Activated naive CD8-positive, alpha-beta T cell treated with anti-CD3 and anti-CD28 coated beads for 36 hours (primary cell): ENCODE results near the gene MYOM3. TPM values are rescaled to one million over a fixed set of nuclear protein-coding genes. Genes with fewer than 3 reads are reported as not detected.

Experiments
- DNase-seq: peaks from one replicate; pipeline ENCODE4 v3.0.0; 2021
- H3K27ac Mint-ChIP-seq: one replicate; pipeline ENCODE4 v1.8.0; 2022; ENCODE audit warnings: mild to moderate bottlenecking, moderate library complexity, mixed read lengths
- H3K27me3 Mint-ChIP-seq: one replicate; pipeline ENCODE4 v1.8.0; 2022; ENCODE audit warnings: mild to moderate bottlenecking, mixed read lengths
- H3K36me3 Mint-ChIP-seq: one replicate; pipeline ENCODE4 v1.8.0; 2021; ENCODE audit warnings: mild to moderate bottlenecking, mixed read lengths
- H3K4me1 Mint-ChIP-seq: one replicate; pipeline ENCODE4 v1.8.0; 2021; ENCODE audit warnings: mixed read lengths
- H3K4me3 Mint-ChIP-seq: one replicate; pipeline ENCODE4 v1.8.0; 2022; ENCODE audit warnings: mild to moderate bottlenecking, moderate library complexity, mixed read lengths
- H3K9me3 Mint-ChIP-seq: one replicate; pipeline ENCODE4 v1.8.0; 2022; ENCODE audit warnings: mixed read lengths
- total RNA-seq, 2 experiments: library from RNA; stranded (reverse); gene quantifications; one replicate each; pipeline ENCODE4 v1.2.3, GENCODE V29; 2021

MYOM3 gene
- total RNA-seq, 2 experiments from 2014 or later = not detected

- Mint-ChIP-seq H3K4me1 (no peaks in the 10 kb centered on the region), H3K27ac (no peak within 1 kb of the TSS), H3K4me3 (no peak within 1 kb of the TSS), H3K27me3 (peaks cover 5% of the 10 kb centered on the region), H3K36me3 (no peaks in the 10 kb centered on the region), H3K9me3 (no peaks in the 10 kb centered on the region)
- no peak for DNase-seq
Measured at GRCh38 chr1:24142546-24143534, 30.9 kb upstream of the MYOM3 start, which contains the start of gene IL22RA1. TSS of gene IL22RA1 (minus strand) at chr1:24143140. CDS start at chr1:24143082, 58 bp downstream.

- H3K27ac Mint-ChIP-seq = no peak overlapping the region
- H3K9me3 Mint-ChIP-seq = no peaks in the 10 kb centered on the region
- H3K36me3 Mint-ChIP-seq = no peaks in the 10 kb centered on the region
- DNase-seq = no peak
- peaks cover 5% of the 10 kb centered on the region for H3K27me3 Mint-ChIP-seq
- no peak overlapping the region for H3K4me3 Mint-ChIP-seq
- no peaks in the 10 kb centered on the region for H3K4me1 Mint-ChIP-seq
Measured at GRCh38 chr1:24141311-24141997, 29.5 kb upstream of the MYOM3 start.

GRCh38 chr1:24140741-24141181, 28.8 kb upstream of the MYOM3 start:
- H3K4me1 Mint-ChIP-seq = no peaks in the 10 kb centered on the region
- H3K9me3 Mint-ChIP-seq = no peaks in the 10 kb centered on the region
- no peaks in the 10 kb centered on the region for H3K36me3 Mint-ChIP-seq
- DNase-seq = no peak
- H3K27me3 Mint-ChIP-seq = peaks cover 5% of the 10 kb centered on the region
- H3K4me3 Mint-ChIP-seq = no peak overlapping the region
- no peak overlapping the region for H3K27ac Mint-ChIP-seq

- no peak for DNase-seq
- Mint-ChIP-seq H3K36me3 (no peaks in the 10 kb centered on the region), H3K9me3 (no peaks in the 10 kb centered on the region), H3K27ac (no peak overlapping the region), H3K27me3 (peaks cover 5% of the 10 kb centered on the region), H3K4me3 (no peak overlapping the region), H3K4me1 (no peaks in the 10 kb centered on the region)
Measured at GRCh38 chr1:24139841-24140425, 28.0 kb upstream of the MYOM3 start.

GRCh38 chr1:24139222-24139489, 27.2 kb upstream of the MYOM3 start:
- H3K27me3 Mint-ChIP-seq = no peaks in the 10 kb centered on the region
- no peak for DNase-seq
- H3K4me3 Mint-ChIP-seq = no peak overlapping the region
- H3K27ac Mint-ChIP-seq = no peak overlapping the region
- no peaks in the 10 kb centered on the region for H3K9me3 Mint-ChIP-seq
- no peaks in the 10 kb centered on the region for H3K36me3 Mint-ChIP-seq
- no peaks in the 10 kb centered on the region for H3K4me1 Mint-ChIP-seq

- Mint-ChIP-seq H3K4me3 (no peak overlapping the region), H3K27me3 (no peaks in the 10 kb centered on the region), H3K27ac (no peak overlapping the region), H3K9me3 (no peaks in the 10 kb centered on the region), H3K4me1 (no peaks in the 10 kb centered on the region), H3K36me3 (no peaks in the 10 kb centered on the region)
- no peak for DNase-seq
Measured at GRCh38 chr1:24138476-24139221, 26.7 kb upstream of the MYOM3 start.

- Mint-ChIP-seq H3K4me3 (no peak overlapping the region), H3K27ac (no peak overlapping the region)
Measured at GRCh38 chr1:24136956-24137539, 25.1 kb upstream of the MYOM3 start.

GRCh38 chr1:24134376-24134775, 22.4 kb upstream of the MYOM3 start:
- DNase-seq = no peak
- Mint-ChIP-seq H3K36me3 (peaks cover 2% of the 10 kb centered on the region), H3K27me3 (peaks cover 3% of the 10 kb centered on the region), H3K27ac (no peak overlapping the region), H3K9me3 (peaks cover 12% of the 10 kb centered on the region), H3K4me1 (no peaks in the 10 kb centered on the region), H3K4me3 (no peak overlapping the region)

More at GRCh38 chr1:24136956-24137539, 25.1 kb upstream of the MYOM3 start:
- DNase-seq = no peak
- no peaks in the 10 kb centered on the region for H3K4me1 Mint-ChIP-seq
- H3K36me3 Mint-ChIP-seq = no peaks in the 10 kb centered on the region
- no peaks in the 10 kb centered on the region for H3K9me3 Mint-ChIP-seq
- H3K27me3 Mint-ChIP-seq = peaks cover under 1% of the 10 kb centered on the region

GRCh38 chr1:24133819-24134218, 21.9 kb upstream of the MYOM3 start:
- Mint-ChIP-seq H3K4me3 (no peak overlapping the region), H3K9me3 (peaks cover 12% of the 10 kb centered on the region), H3K4me1 (no peaks in the 10 kb centered on the region), H3K27me3 (peaks cover 3% of the 10 kb centered on the region), H3K27ac (no peak overlapping the region), H3K36me3 (peaks cover 2% of the 10 kb centered on the region)
- no peak for DNase-seq

- Mint-ChIP-seq H3K27me3 (peaks cover 3% of the 10 kb centered on the region), H3K27ac (no peak overlapping the region), H3K4me1 (no peaks in the 10 kb centered on the region), H3K36me3 (peaks cover 2% of the 10 kb centered on the region), H3K4me3 (no peak overlapping the region), H3K9me3 (peaks cover 12% of the 10 kb centered on the region)
- DNase-seq = no peak
Measured at GRCh38 chr1:24130385-24130784, 18.4 kb upstream of the MYOM3 start.

GRCh38 chr1:24127801-24128363, 15.9 kb upstream of the MYOM3 start:
- no peak overlapping the region for H3K27ac Mint-ChIP-seq
- H3K4me1 Mint-ChIP-seq = no peaks in the 10 kb centered on the region
- no peak overlapping the region for H3K4me3 Mint-ChIP-seq
- peaks cover 12% of the 10 kb centered on the region for H3K9me3 Mint-ChIP-seq
- H3K36me3 Mint-ChIP-seq = peaks cover 2% of the 10 kb centered on the region
- peaks cover 3% of the 10 kb centered on the region for H3K27me3 Mint-ChIP-seq
- no peak for DNase-seq

- Mint-ChIP-seq H3K27me3 (peaks cover 3% of the 10 kb centered on the region), H3K4me1 (no peaks in the 10 kb centered on the region), H3K36me3 (peaks cover 2% of the 10 kb centered on the region), H3K9me3 (peaks cover 12% of the 10 kb centered on the region), H3K27ac (no peak overlapping the region), H3K4me3 (no peak overlapping the region)
- DNase-seq = no peak
Measured at GRCh38 chr1:24127134-24127800, 15.3 kb upstream of the MYOM3 start.

- Mint-ChIP-seq H3K9me3 (peaks cover 12% of the 10 kb centered on the region), H3K4me1 (no peaks in the 10 kb centered on the region), H3K27me3 (no peaks in the 10 kb centered on the region), H3K36me3 (peaks cover 2% of the 10 kb centered on the region), H3K4me3 (no peak overlapping the region), H3K27ac (no peak overlapping the region)
- DNase-seq = no peak
Measured at GRCh38 chr1:24126672-24127023, 14.7 kb upstream of the MYOM3 start.
